Esophagus squamous epithelium (tissue), 5 donors: ENCODE results near the gene UQCC2. TPM values are rescaled to one million over a fixed set of nuclear protein-coding genes. Genes with fewer than 3 reads are reported as not detected.

Experiments used
- DNase-seq: peaks from one replicate; lab custom pipeline; 2025; lab: John Stamatoyannopoulos, UW
- H3K27ac ChIP-seq, 4 donors: fragments of 200-600 bp; sonication (generic); one replicate each; pipeline ENCODE4 v1.5.1; 2016 to 2019; ENCODE audit warnings: mild to moderate bottlenecking in 1 of 4
- H3K27me3 ChIP-seq, 4 donors: fragments of 200-600 bp; sonication (generic); 1 replicate in 3 of 4; 2 replicates in 1 of 4; pipeline versions ENCODE4 v1.5.1 to v1.6.0; 2017 to 2021; ENCODE audit warnings: antibody characterized with exemption in 1 of 4
- H3K36me3 ChIP-seq, 3 donors: fragments of 200-600 bp; sonication (generic); one replicate each; pipeline ENCODE4 v1.5.1; 2016 to 2019
- H3K4me1 ChIP-seq, 3 donors: fragments of 200-600 bp; sonication (generic); one replicate each; pipeline ENCODE4 v1.5.1; 2017 to 2019
- H3K4me3 ChIP-seq, 4 donors: fragments of 200-600 bp; sonication (generic); 1 replicate in 3 of 4; 2 replicates in 1 of 4; pipeline ENCODE4 v1.5.1; 2016 to 2019; ENCODE audit warnings: mild to moderate bottlenecking in 2 of 4, moderate library complexity in 1 of 4
- H3K9me3 ChIP-seq, 3 donors: fragments of 200-600 bp; sonication (generic); one replicate each; pipeline ENCODE4 v1.5.1; 2016 to 2019
- POLR2A ChIP-seq, 4 donors: fragments of 450-650 bp; IDR thresholded peaks; one replicate each; pipeline ENCODE4 v1.6.1; 2017; ENCODE audit warnings: antibody characterized with exemption in 4 of 4, mild to moderate bottlenecking in 4 of 4, moderate library complexity in 3 of 4
- whole genome bisulfite sequencing, 2 donors: methylation state at CpG; one replicate each; pipeline ENCODE4 v1.1.5; 2018; 5-methylcytosine and 5-hydroxymethylcytosine counted together
- intact Hi-C: fragments of 100-400 bp; cut with DNase I; formaldehyde crosslinking; loops from one replicate; pipeline ENCODE4 v1.15.0; 2022
- total RNA-seq, 4 donors: library from RNA; depleted of rRNA; stranded (reverse); fragments of >200 nt; gene quantifications; one replicate each; pipeline ENCODE4 v1.1.0, GENCODE V29; 2016
- TF ChIP-seq, protein P1 (sequence below), 6 experiments: fragments of 450-650 bp in 4 of 6; fragments of 200-600 bp in 2 of 6; sonication (generic) in 2 of 6; IDR thresholded peaks; one replicate each; pipeline ENCODE4 v1.5.1; 2016 to 2019; ENCODE audit warnings: antibody characterized with exemption in 6 of 6, mild to moderate bottlenecking in 4 of 6, moderate library complexity in 4 of 6
- donor health status: DM: yes; HTN: yes; CAD: no.

UQCC2 gene
- total RNA-seq, 4 donors from 2014 or later, result 7.8 to 36.8 (median 13.7) TPM

GRCh38 chr6:33744001-33744848 is 32.7 kb upstream of the UQCC2 start:
- H3K4me1 ChIP-seq, result peaks cover 0 to 34% (median 18%) of the 10 kb centered on the region in 3 donors
- H3K36me3 ChIP-seq, result no peaks in the 10 kb centered on the region
- TF ChIP-seq, protein P1, sequence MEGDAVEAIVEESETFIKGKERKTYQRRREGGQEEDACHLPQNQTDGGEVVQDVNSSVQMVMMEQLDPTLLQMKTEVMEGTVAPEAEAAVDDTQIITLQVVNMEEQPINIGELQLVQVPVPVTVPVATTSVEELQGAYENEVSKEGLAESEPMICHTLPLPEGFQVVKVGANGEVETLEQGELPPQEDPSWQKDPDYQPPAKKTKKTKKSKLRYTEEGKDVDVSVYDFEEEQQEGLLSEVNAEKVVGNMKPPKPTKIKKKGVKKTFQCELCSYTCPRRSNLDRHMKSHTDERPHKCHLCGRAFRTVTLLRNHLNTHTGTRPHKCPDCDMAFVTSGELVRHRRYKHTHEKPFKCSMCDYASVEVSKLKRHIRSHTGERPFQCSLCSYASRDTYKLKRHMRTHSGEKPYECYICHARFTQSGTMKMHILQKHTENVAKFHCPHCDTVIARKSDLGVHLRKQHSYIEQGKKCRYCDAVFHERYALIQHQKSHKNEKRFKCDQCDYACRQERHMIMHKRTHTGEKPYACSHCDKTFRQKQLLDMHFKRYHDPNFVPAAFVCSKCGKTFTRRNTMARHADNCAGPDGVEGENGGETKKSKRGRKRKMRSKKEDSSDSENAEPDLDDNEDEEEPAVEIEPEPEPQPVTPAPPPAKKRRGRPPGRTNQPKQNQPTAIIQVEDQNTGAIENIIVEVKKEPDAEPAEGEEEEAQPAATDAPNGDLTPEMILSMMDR (IDR thresholded peaks at IDR 0.05), result peak; percentile 77 to 91 (median 86)
- TF ChIP-seq POLR2A (IDR thresholded peaks at IDR 0.05), result no peak
- 12 to 14% methylated on average over 10 of the region's 11 CpGs for WGBS, 2 donors
- DNase-seq, result no peak
- peak overlapping the region; percentile 64 to 91 (median 82) for H3K27ac ChIP-seq
- H3K4me3 ChIP-seq, result peak overlapping the region; percentile 4 to 58 (median 34)
- no peaks in the 10 kb centered on the region for H3K9me3 ChIP-seq
- H3K27me3 ChIP-seq, result peaks cover 0 to 39% (median 0%) of the 10 kb centered on the region in 4 donors
- intact Hi-C loops, result no loop called here

- peaks cover 0 to 34% (median 18%) of the 10 kb centered on the region in 3 donors for H3K4me1 ChIP-seq
- H3K36me3 ChIP-seq, result no peaks in the 10 kb centered on the region
- intact Hi-C loops, result no loop called here
- DNase-seq, result no peak
- TF ChIP-seq POLR2A (IDR thresholded peaks at IDR 0.05), result no peak
- TF ChIP-seq, protein P1 (IDR thresholded peaks at IDR 0.05), result no peak
- peak overlapping the region in 3 of 4 donors; percentile 6 to 86 (median 78) for H3K27ac ChIP-seq
- peak overlapping the region in 1 of 4 donors; percentile 19 for H3K4me3 ChIP-seq
- WGBS, 2 donors, result 64 to 79% methylated on average over 7 of the region's 7 CpGs
- peaks cover 0 to 35% (median 0%) of the 10 kb centered on the region in 4 donors for H3K27me3 ChIP-seq
- H3K9me3 ChIP-seq, result no peaks in the 10 kb centered on the region
Measured at GRCh38 chr6:33742837-33743236, 31.3 kb upstream of the UQCC2 start.

DNA sequence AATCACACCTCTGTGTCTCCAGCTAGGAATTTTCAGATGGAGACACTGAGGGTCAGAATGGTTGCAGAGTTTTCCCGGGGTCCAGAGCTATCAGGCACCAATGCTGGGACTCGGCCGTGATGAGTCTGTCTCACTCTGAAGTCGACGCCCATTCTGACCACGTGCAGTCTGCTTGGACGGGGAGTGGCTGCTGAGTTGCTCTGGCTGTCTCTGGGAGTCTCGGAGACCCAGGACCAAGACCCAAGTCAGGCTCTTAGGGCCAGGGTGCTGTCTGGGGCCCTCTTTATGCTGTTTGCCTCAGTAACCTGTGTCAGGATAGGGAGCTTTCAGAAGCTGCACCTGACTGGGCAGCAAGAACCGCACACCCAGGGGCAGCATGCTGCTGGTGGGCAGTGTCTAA is 30.6 kb upstream of the UQCC2 start:
- TF ChIP-seq POLR2A (IDR thresholded peaks at IDR 0.05), result no peak
- TF ChIP-seq, protein P1 (IDR thresholded peaks at IDR 0.05), result no peak
- Histone ChIP-seq H3K27me3 (peaks cover 0 to 33% (median 0%) of the 10 kb centered on the region in 4 donors), H3K9me3 (no peaks in the 10 kb centered on the region), H3K27ac (peak overlapping the region in 1 of 4 donors; percentile 19), H3K36me3 (no peaks in the 10 kb centered on the region), H3K4me3 (no peak overlapping the region), H3K4me1 (peaks cover 0 to 34% (median 18%) of the 10 kb centered on the region in 3 donors)
- WGBS, 2 donors, result 50 to 53% methylated on average over 3 to 4 of the region's 9 CpGs
- no peak for DNase-seq
- intact Hi-C loops, result no loop called here

- Histone ChIP-seq H3K27ac (no peak overlapping the region), H3K4me3 (no peak overlapping the region), H3K36me3 (no peaks in the 10 kb centered on the region), H3K27me3 (peaks cover 0 to 26% (median 0%) of the 10 kb centered on the region in 4 donors), H3K4me1 (peaks cover 0 to 30% (median 18%) of the 10 kb centered on the region in 3 donors), H3K9me3 (no peaks in the 10 kb centered on the region)
- TF ChIP-seq, protein P1 (IDR thresholded peaks at IDR 0.05), result no peak
- no peak for TF ChIP-seq POLR2A (IDR thresholded peaks at IDR 0.05)
- intact Hi-C loops, result no loop called here
- no peak for DNase-seq
- 78% methylated on average over 5 of the region's 5 CpGs for WGBS, 2 donors
Measured at GRCh38 chr6:33740794-33741193, 29.3 kb upstream of the UQCC2 start.

DNA sequence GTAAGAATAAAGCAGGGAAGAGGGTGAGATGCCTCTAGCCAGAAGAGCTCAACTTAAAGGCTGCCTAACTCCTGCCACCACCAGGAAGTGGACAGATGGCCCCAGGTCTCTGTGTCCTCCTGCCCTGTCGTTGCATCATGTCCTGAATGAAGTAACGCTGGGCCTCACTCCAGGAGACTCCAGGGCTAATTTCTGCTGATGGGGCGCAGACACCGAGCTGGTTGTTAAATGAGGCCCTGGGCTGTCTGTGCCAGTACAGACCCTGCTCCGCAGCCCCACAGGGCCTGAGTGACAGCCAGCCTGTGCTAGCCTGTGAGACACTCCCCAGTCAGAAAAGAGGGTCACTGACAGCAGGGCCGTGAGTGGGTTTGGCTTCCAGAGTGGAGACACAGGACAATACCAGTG is 28.7 kb upstream of the UQCC2 start:
- no peak overlapping the region for H3K27ac ChIP-seq
- no peaks in the 10 kb centered on the region for H3K9me3 ChIP-seq
- H3K27me3 ChIP-seq, result peaks cover 0 to 25% (median 0%) of the 10 kb centered on the region in 4 donors
- TF ChIP-seq, protein P1 (IDR thresholded peaks at IDR 0.05), result no peak
- no peak for TF ChIP-seq POLR2A (IDR thresholded peaks at IDR 0.05)
- 78 to 83% methylated on average over 1 to 2 of the region's 6 CpGs for WGBS, 2 donors
- no peak overlapping the region for H3K4me3 ChIP-seq
- intact Hi-C loops, result no loop called here
- peaks cover 0 to under 1% (median 0%) of the 10 kb centered on the region in 3 donors for H3K36me3 ChIP-seq
- peaks cover 0 to 29% (median 17%) of the 10 kb centered on the region in 3 donors for H3K4me1 ChIP-seq
- DNase-seq, result no peak
